Upper lobe of right lung (tissue), 1 donor: ENCODE measurements around the gene OR10V1. TPM values are rescaled to one million over a fixed set of nuclear protein-coding genes. Genes with fewer than 3 reads are reported as not detected.
A peak's percentile ranks its signal among the peaks of the same experiment; 100 is the strongest.

ENCODE experiments used
- ATAC-seq: fragments of 200-7000 bp; cut with Tn5 transposase; one replicate; pipeline ENCODE4 v1.9.1; 2020; ENCODE audit warnings: mild to moderate bottlenecking, moderate library complexity
- DNase-seq: peaks from one replicate; pipeline ENCODE4 v3.0.0-alpha.2; 2020
- H3K27ac ChIP-seq: fragments of 200-600 bp; one replicate; pipeline ENCODE4 v1.8.0; 2022
- H3K27me3 ChIP-seq: fragments of 200-600 bp; one replicate; pipeline ENCODE4 v1.8.0; 2022; ENCODE audit warnings: mild to moderate bottlenecking
- H3K36me3 ChIP-seq: fragments of 200-600 bp; one replicate; pipeline ENCODE4 v1.8.0; 2022
- H3K4me1 ChIP-seq: fragments of 200-600 bp; one replicate; pipeline ENCODE4 v1.8.0; 2022
- H3K4me3 ChIP-seq: fragments of 200-600 bp; one replicate; pipeline ENCODE4 v1.8.0; 2022; ENCODE audit warnings: mild to moderate bottlenecking
- H3K9me3 ChIP-seq: fragments of 200-600 bp; one replicate; pipeline ENCODE4 v1.8.0; 2022
- intact Hi-C: fragments of 100-400 bp; cut with DNase I; formaldehyde crosslinking; loops from one replicate; pipeline ENCODE4 v1.11.0; 2022
- total RNA-seq: library from RNA; stranded (reverse); fragmentation: NEBNext Ultra II Directional; extraction: Animal tissue kit (Norgen Biotek cat#: 25700); gene quantifications from one replicate; pipeline ENCODE4 v1.2.1, GENCODE V29; 2021
- TF ChIP-seq, protein P1 (sequence below): fragments of 200-600 bp; IDR thresholded peaks from one replicate; pipeline ENCODE4 v1.8.0; 2022; ENCODE audit warnings: antibody characterized with exemption
- donor health status: DM: no; HTN: yes; CAD: no; lungs with severe emphysema.

The OR10V1 gene
- total RNA-seq, 1 donor from 2014 or later, result not detected

DNA sequence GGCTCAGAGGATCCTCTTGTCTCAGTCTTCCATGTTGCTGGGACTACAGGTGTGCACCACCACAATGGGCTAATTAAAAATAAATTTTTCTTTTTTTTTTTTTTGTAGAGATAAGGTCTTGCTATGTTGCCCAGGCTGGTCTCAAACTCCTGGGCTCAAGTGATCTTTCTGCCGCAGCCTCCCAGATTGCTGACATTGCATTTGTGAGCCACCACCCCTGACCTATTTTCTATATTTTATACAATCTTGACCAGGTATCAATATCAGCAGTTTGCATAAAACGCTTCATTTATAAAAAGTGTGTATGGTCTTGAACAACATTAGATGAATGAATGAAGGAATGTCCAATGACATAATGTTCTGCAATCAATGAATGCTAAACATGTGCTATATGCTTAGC is 32.5 kb upstream of the OR10V1 start:
- H3K4me3 ChIP-seq, result no peak overlapping the region
- TF ChIP-seq, protein P1, sequence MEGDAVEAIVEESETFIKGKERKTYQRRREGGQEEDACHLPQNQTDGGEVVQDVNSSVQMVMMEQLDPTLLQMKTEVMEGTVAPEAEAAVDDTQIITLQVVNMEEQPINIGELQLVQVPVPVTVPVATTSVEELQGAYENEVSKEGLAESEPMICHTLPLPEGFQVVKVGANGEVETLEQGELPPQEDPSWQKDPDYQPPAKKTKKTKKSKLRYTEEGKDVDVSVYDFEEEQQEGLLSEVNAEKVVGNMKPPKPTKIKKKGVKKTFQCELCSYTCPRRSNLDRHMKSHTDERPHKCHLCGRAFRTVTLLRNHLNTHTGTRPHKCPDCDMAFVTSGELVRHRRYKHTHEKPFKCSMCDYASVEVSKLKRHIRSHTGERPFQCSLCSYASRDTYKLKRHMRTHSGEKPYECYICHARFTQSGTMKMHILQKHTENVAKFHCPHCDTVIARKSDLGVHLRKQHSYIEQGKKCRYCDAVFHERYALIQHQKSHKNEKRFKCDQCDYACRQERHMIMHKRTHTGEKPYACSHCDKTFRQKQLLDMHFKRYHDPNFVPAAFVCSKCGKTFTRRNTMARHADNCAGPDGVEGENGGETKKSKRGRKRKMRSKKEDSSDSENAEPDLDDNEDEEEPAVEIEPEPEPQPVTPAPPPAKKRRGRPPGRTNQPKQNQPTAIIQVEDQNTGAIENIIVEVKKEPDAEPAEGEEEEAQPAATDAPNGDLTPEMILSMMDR, result no peak
- ATAC-seq, result no peak
- no peak for DNase-seq
- H3K36me3 ChIP-seq, result no peaks in the 10 kb centered on the region
- H3K27me3 ChIP-seq, result no peaks in the 10 kb centered on the region
- H3K4me1 ChIP-seq, result no peaks in the 10 kb centered on the region
- intact Hi-C loops, result no loop called here
- H3K27ac ChIP-seq, result no peak overlapping the region
- no peaks in the 10 kb centered on the region for H3K9me3 ChIP-seq

DNA sequence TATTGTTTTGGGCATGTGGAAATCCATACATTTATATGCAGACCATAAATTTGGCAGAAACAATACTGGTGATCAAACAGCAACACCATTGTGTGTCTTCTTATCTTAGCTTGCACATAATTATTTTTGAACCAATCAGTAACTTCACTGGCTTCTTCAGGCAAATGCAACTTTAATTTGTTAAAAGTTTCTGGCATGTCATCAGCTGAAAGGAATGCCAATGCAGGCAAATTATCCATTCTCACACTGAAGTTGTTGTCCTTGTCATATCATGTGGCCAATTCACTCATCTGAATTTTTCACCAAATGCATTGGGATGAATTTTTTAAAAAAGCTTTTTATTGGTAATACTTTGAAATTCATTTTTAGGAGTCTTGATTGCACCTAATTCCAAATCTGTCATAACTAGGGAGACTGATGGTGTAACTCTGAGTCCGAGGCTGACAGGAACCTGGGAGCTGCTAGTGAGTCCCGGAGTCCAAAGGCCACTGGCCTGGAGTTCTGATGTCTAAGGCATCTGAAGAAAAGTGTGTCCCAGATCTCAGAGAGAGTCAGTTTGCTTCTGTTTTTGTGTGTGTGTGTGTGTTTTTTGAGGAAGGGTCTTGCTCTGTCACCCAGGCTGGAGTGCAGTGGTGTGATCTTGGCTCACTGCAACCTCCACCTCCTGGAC is 17.4 kb upstream of the OR10V1 start:
- no peaks in the 10 kb centered on the region for H3K36me3 ChIP-seq
- TF ChIP-seq, protein P1, result no peak

DNA sequence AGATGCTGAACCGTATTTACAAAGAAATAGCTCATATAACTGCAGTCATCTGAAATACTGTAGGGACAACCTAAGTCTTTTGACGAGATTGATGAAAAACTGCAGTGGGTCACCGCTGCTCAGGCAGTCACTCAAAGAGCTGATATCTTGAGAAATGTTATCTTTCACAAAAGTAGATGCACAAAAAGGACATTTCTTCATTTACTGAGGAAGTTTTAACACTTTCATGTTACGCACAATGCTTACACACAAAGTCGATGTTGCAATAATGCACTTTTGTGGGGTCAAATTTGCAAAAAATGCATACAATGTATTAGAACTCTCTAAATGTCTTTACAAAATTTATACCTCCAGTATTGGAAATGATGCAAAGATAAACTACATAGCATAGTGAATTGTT is 16.2 kb upstream of the OR10V1 start:
- H3K4me3 ChIP-seq, result no peak overlapping the region
- no peaks in the 10 kb centered on the region for H3K36me3 ChIP-seq
- ATAC-seq, result no peak
- H3K27ac ChIP-seq, result no peak overlapping the region
- no peak for DNase-seq
- intact Hi-C loops, result no loop called here
- H3K9me3 ChIP-seq, result no peaks in the 10 kb centered on the region
- TF ChIP-seq, protein P1, result no peak
- no peaks in the 10 kb centered on the region for H3K4me1 ChIP-seq
- H3K27me3 ChIP-seq, result no peaks in the 10 kb centered on the region

More for the DNA sequence above, 17.4 kb upstream of the OR10V1 start:
- no peaks in the 10 kb centered on the region for H3K9me3 ChIP-seq
- no peak for DNase-seq
- no peak overlapping the region for H3K27ac ChIP-seq
- ATAC-seq, result no peak
- intact Hi-C loops, result no loop called here
- no peaks in the 10 kb centered on the region for H3K27me3 ChIP-seq
- H3K4me3 ChIP-seq, result no peak overlapping the region
- no peaks in the 10 kb centered on the region for H3K4me1 ChIP-seq

DNA sequence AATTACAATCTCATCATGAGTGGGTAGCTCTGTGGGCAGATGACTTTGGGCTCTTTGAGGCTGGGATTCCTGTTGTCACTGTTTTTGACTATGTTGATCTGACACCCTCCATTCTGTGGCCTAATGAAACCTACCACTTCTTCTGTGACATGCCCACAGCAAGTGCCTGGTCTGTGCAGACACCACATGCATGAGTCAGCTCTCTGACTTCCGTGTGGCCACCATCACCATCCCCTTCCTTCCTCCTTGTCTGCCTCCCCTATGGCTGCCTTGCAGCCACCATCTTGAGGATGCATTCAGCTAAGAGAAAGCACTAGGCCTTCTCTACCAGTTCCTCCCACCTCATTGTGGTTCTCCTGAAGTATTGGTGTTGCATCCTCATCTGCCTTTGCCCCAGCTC is 15.3 kb upstream of the OR10V1 start:
- Histone ChIP-seq H3K4me3 (no peak overlapping the region), H3K9me3 (no peaks in the 10 kb centered on the region), H3K4me1 (no peaks in the 10 kb centered on the region), H3K27me3 (no peaks in the 10 kb centered on the region), H3K36me3 (no peaks in the 10 kb centered on the region), H3K27ac (no peak overlapping the region)
- peak; percentile 83 for ATAC-seq
- TF ChIP-seq, protein P1, result no peak
- intact Hi-C loops, result no loop called here
- DNase-seq, result no peak

DNA sequence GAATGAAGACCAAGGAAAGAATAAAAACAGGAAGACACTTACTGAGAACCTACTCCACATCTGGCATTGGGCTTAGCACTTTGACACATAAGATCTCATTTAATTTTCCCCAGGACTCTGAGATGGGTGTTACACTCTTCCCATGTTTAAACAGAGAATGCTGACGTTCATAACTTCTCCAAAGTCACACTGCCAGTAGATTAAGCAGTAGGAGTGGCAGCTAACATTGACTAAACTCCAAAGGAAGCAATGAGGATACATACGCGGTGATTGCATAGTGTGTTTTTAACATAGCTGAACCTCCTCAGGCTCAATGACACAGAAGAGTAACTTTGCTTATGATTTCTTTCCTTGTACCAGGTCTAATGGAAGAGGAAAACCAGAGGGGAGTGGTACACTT is 14.5 kb upstream of the OR10V1 start:
- DNase-seq (no peak), ATAC-seq (no peak)
- no peaks in the 10 kb centered on the region for H3K9me3 ChIP-seq
- no peak overlapping the region for H3K4me3 ChIP-seq
- H3K27ac ChIP-seq, result no peak overlapping the region
- H3K36me3 ChIP-seq, result no peaks in the 10 kb centered on the region
- TF ChIP-seq, protein P1, result no peak
- H3K27me3 ChIP-seq, result no peaks in the 10 kb centered on the region
- intact Hi-C loops, result no loop called here
- H3K4me1 ChIP-seq, result no peaks in the 10 kb centered on the region

DNA sequence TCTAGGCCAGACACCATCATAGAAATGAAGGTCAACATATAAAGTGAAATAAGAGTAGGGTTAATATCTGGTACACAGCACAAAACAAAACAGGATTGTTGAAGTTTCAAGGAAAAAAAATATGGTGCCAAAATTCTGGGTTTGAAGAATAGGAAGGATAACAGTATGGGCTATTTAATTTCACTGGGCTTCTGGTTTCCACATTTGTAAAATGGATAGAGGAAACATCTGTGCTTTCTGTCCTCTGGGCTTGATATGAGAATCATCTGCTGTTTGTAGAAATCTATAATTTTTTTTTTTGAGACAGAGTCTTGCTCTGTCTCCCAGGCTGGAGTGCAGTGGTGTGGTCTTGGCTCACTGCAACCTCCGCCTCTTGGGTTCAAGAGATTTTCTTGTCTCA is 13.8 kb upstream of the OR10V1 start:
- no peaks in the 10 kb centered on the region for H3K4me1 ChIP-seq
- no peaks in the 10 kb centered on the region for H3K36me3 ChIP-seq
- TF ChIP-seq, protein P1, result no peak
- DNase-seq, result no peak
- H3K9me3 ChIP-seq, result no peaks in the 10 kb centered on the region
- H3K27ac ChIP-seq, result no peak overlapping the region
- no peak for ATAC-seq
- H3K4me3 ChIP-seq, result no peak overlapping the region
- no peaks in the 10 kb centered on the region for H3K27me3 ChIP-seq
- intact Hi-C loops, result no loop called here
